ENCODE results near the gene DLL1. TPM values are rescaled to one million over a fixed set of nuclear protein-coding genes. Genes with fewer than 3 reads are reported as not detected.

DLL1 gene
- total and polyA plus RNA-seq, 7 donors, result 1.5 to 5.3 (median 2.9) TPM

DNA sequence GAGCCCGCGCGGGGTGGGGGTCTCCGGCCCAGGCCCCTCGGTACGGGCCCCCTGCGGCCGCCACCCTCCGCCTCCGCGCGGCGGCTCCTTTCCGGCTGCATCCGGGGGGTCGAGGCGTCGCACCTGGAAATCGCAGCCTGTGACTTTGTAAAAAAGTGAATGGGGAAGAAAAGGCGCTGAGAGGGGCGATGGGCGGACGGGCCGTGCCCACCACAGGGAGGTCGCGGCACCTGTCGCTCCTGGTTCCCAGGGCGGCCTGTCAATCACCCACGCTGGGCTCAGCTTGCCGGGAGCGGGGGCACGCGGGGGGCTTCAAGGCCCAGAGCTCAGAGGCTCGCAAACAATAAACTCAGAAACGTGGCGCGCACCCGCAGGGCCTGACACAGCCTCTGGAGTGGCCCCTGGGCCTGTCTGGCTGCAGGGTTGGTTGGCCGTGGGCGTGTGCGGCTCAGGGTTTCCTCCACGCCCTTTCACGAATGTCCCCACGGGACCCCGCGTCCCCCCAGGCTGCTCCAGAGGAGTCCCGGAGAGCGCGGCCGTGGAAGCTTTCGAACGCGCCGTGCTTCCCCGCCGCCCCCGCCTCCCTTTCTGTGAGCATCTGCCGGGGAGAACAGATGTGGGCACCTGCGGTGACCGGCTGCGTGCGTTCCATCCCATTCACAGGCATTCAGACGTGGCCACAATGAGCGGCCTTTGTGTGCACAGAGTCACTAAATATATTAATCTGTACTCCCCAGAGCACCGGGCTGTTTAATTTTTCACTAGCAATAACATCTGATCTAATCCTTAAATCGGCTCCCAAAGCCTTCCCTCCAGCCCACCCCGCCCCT, 6.1 kb upstream of the DLL1 start:
- 41 to 48% (median 47%) methylated on average over 56 to 67 of the region's 67 CpGs for WGBS, 3 donors
- Histone ChIP-seq H3K27me3 (ENCODE audit: insufficient read depth in 3 of 3, low read length in 2 of 3) (peaks cover 0 to 60% (median 25%) of the 10 kb centered on the region in 3 donors), H3K9me3 (no peaks in the 10 kb centered on the region), H3K36me3 (ENCODE audit: insufficient read depth in 1 of 2, low read depth in 1 of 2) (no peaks in the 10 kb centered on the region), H3K4me1 (peaks cover 22% of the 10 kb centered on the region), H3K4me3 (no peak overlapping the region), H3K27ac (no peak overlapping the region)
- TF ChIP-seq, protein P1, sequence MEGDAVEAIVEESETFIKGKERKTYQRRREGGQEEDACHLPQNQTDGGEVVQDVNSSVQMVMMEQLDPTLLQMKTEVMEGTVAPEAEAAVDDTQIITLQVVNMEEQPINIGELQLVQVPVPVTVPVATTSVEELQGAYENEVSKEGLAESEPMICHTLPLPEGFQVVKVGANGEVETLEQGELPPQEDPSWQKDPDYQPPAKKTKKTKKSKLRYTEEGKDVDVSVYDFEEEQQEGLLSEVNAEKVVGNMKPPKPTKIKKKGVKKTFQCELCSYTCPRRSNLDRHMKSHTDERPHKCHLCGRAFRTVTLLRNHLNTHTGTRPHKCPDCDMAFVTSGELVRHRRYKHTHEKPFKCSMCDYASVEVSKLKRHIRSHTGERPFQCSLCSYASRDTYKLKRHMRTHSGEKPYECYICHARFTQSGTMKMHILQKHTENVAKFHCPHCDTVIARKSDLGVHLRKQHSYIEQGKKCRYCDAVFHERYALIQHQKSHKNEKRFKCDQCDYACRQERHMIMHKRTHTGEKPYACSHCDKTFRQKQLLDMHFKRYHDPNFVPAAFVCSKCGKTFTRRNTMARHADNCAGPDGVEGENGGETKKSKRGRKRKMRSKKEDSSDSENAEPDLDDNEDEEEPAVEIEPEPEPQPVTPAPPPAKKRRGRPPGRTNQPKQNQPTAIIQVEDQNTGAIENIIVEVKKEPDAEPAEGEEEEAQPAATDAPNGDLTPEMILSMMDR (IDR thresholded peaks at IDR 0.05), result no peak
- ATAC-seq (no peak), DNase-seq (no peak)
- intact Hi-C loops (cut with DNase I), result no loop called here

DNA sequence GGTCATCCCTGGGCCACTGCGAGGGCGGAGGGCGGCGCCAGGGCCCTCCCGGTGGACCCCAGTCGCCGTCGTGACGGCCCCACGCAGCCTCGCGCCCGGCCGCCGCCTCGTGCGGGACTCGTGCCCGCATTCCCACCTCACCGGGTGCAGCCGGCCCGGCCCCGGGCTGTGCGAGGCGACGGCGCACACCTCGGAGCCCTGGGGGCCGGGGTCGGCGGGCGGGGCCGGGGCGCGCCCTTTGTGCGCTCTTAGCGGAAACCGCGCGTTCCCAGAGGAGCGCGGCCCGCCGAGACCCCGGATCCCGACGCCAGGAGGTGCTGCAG, 5.5 kb upstream of the DLL1 start:
- intact Hi-C loops (cut with DNase I), result no loop called here
- Histone ChIP-seq H3K4me3 (peak overlapping the region; percentile 70), H3K27me3 (ENCODE audit: insufficient read depth in 3 of 3, low read length in 2 of 3) (peaks cover 0 to 66% (median 25%) of the 10 kb centered on the region in 3 donors), H3K4me1 (peaks cover 27% of the 10 kb centered on the region), H3K9me3 (no peaks in the 10 kb centered on the region), H3K36me3 (ENCODE audit: insufficient read depth in 1 of 2, low read depth in 1 of 2) (no peaks in the 10 kb centered on the region), H3K27ac (no peak overlapping the region)
- WGBS, 3 donors, result 0 to 9% (median 3%) methylated on average over 11 to 47 of the region's 47 CpGs
- TF ChIP-seq, protein P1 (IDR thresholded peaks at IDR 0.05), result no peak
- no peak for DNase-seq
- peak in 1 of 4 donors; percentile 6 for ATAC-seq

DNA sequence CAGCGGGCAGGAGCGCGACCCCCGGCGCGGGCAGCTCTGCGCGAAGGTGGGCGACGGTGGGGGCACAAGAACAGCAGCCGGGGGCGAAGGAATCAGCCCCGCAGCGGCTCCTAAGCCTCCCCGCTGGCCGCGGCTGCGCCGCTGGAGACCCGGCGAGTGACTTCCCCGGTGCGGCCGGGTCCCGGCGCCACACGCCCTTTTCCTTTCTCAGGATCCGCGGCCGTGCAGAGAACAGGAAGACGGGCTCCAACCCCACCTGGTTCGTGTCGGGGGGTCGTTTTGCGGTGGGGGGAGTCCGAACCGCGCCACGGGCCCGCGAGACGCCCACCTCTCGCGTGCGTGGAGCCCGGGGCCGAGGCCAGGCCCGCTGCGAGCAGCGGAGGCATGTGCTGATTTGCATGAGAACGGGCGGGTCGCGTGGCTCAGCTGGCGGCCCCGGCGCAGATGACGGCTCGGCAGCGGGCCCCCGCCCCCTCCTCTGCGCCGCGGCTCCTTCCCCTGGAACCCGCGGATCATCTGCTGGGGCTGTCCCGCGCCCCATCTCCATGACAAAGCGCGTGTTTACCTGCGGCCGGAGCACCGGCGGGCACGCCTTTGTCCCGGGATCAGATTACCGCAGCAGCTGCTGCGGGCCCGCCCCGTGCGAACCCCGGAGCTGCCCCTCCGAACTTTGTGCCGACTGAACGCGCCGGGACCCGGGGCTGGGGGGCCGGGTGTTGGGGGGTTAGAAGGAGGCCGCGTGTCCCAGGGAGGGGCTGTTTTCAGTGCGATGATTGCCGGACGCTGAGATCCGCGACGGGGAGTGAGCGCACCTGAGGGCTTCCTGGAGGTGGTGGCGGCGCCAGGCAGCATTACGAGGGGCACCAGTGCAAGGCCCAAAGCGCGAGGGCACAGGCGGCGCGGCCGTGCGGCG, 4.9 kb upstream of the DLL1 start:
- no peak overlapping the region for H3K27ac ChIP-seq
- 1 to 2% (median 2%) methylated on average over 86 to 109 of the region's 109 CpGs for WGBS, 3 donors
- DNase-seq, result no peak
- intact Hi-C loops (cut with DNase I), result no loop called here
- no peaks in the 10 kb centered on the region for H3K36me3 ChIP-seq (ENCODE audit: insufficient read depth in 1 of 2, low read depth in 1 of 2)
- H3K4me1 ChIP-seq, result peaks cover 29% of the 10 kb centered on the region
- H3K9me3 ChIP-seq, result no peaks in the 10 kb centered on the region
- peak; percentile 20 to 34 (median 30) for ATAC-seq
- H3K27me3 ChIP-seq (ENCODE audit: insufficient read depth in 3 of 3, low read length in 2 of 3), result peaks cover 0 to 70% (median 25%) of the 10 kb centered on the region in 3 donors
- H3K4me3 ChIP-seq, result peak overlapping the region; percentile 70
- TF ChIP-seq, protein P1 (IDR thresholded peaks at IDR 0.05), result no peak

DNA sequence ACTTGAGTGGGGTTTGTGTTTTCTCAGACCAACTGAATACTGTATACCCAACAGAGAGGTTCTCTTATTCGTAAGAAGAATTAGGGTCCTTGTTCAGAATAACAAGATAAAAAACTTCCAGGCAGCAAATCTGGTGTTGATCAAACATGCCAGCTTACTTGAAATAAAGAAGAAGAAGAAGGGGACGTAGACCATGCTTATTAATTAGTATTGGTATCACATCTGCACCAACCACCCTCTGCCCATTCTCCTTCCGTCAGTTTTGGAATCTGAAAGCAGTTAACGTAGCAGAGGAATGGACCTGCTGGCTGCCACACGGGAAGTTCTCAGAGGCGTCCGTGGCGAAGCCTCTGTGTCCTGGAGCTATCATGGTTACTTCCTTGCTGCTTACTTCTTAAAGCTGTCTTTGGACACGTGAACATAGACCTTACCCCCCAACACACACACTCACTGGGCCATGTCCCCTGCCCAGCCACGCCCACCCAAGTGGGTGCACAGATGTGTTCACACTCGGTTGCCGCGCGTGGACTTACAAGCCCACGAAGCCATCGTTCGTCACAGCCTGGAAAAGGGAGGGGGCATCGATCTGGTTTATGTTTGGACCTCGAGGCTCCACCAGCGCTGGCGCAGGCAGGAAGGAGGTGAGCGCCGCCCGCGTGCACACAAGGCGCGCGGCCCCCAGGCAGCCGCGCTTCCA, 4.1 kb upstream of the DLL1 start:
- no peak for DNase-seq
- H3K27ac ChIP-seq, result no peak overlapping the region

More for the DNA sequence above, 4.1 kb upstream of the DLL1 start:
- H3K4me3 ChIP-seq, result peak overlapping the region; percentile 70
- H3K27me3 ChIP-seq (ENCODE audit: insufficient read depth in 3 of 3, low read length in 2 of 3), result peaks cover 0 to 79% (median 27%) of the 10 kb centered on the region in 3 donors
- no peaks in the 10 kb centered on the region for H3K9me3 ChIP-seq
- H3K4me1 ChIP-seq, result peaks cover 29% of the 10 kb centered on the region
- WGBS, 3 donors, result 32 to 38% (median 33%) methylated on average over 26 to 30 of the region's 30 CpGs
- intact Hi-C loops (cut with DNase I), result loop anchor here (5.0 kb wide), 3 partner anchors 253 to 463 kb away; no protein-coding TSS in a partner anchor
- ATAC-seq, result no peak
- TF ChIP-seq, protein P1 (IDR thresholded peaks at IDR 0.05), result no peak
- H3K36me3 ChIP-seq (ENCODE audit: insufficient read depth in 1 of 2, low read depth in 1 of 2), result no peaks in the 10 kb centered on the region

Measured in psoas muscle (tissue), 8 donors.